GM21526 (cell line): ENCODE data around the gene OGDH.

ENCODE experiments used
- ATAC-seq: cut with Tn5 transposase; IDR thresholded peaks from one replicate; pipeline ENCODE4 v1.9.1; 2021; ENCODE audit warnings: moderate library complexity; ENCODE audit not compliant: unreplicated experiment, low FRiP score

The OGDH gene

GRCh38 chr7:44617225-44617890 lies 10.9 kb downstream of the OGDH start:
- ATAC-seq: no peak

DNA sequence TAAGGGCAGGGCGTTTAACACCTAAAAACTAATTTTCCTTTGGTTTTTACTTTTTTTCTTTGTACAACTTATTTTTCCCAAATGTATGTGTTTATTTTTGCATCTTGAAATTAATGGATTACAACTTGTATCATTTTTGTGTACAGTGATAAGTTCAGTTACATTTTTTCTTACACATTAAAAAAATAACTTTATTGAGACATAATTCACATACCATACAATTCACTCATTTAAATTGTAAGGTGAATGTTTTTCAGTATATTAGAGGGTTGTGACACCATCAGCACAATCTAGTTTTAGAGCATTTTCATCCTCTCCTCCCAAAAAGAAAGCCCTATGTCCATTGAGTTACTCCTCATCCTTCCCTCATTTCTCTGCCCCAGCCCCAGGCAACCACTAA lies 11.6 kb downstream of the OGDH start:
- ATAC-seq: no peak

DNA sequence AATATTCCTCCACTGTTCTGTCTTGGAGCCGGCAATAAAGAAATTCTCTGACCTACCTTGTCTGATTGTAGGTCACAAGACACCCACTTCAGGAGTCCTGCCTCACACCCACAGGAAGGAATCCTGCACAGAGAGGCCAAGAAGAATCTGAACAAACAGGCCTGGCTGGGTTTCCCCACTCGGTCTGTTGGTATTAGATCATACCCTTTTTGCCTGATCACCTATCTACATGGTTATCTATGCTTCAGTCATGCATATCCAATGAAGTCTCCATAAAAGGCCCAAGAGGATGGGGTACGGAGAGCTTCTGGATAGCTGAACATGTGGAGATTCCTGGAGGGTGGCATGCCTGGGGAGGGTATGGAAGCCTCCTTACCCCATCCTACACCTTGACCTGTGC lies 12.3 kb downstream of the OGDH start:
- ATAC-seq: no peak

GRCh38 chr7:44621034-44621749 lies 14.8 kb downstream of the OGDH start:
- no peak for ATAC-seq

DNA sequence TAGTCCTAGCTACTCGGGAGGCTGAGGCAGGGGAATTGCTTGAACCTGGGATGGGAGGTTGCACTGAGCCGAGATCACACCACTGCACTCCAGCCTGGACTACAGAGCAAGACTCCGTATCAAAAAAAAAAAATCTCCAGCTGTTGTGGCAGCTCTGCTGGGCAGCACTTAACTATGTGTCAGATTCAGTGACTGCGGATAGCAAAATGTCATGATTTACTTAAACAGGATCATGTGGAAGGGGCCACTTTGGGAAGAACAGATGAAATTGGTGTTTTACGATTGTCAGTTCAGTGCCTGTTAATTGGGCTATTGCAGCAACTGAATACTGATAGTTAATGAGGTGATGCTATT lies 15.3 kb downstream of the OGDH start:
- no peak for ATAC-seq

- ATAC-seq: peak; percentile 57
Measured at GRCh38 chr7:44622342-44623151, 16.1 kb downstream of the OGDH start.

DNA sequence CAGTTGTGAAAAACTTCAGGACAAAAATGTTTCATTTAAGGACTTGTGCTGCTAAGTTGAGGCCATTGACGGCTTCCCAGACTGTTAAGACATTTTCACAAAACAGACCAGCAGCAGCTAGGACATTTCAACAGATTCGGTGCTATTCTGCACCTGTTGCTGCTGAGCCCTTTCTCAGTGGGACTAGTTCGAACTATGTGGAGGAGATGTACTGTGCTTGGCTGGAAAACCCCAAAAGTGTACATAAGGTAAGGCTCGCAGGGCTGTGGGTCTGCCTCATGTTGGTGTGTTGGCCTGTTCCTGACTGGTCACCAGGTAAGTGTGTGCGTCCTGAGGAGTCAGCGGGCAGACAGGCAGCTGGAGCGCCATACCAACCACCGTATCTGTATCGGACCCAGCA lies 17.9 kb downstream of the OGDH start:
- no peak for ATAC-seq

- ATAC-seq: no peak
Measured at GRCh38 chr7:44625526-44626471, 19.4 kb downstream of the OGDH start.

DNA sequence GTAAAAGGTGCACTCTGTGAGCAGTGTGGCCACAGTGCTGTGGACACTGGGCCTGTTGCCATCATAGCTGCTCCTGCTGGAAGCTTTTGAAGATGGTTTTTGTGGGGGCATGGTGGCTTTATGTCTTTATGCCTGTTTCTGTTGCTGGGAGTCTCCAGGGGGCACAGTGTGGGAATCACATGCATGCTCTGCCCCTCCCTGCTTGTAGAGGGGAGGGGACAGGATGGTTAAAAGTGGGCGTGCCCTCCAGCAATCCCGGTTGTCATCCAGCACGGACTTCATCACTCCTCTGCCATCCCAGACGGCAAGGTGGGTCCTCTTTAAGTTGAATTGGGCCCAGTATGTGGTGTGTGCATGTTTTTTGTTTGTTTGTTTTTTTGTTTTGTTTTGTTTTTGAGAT lies 20.2 kb downstream of the OGDH start:
- no peak for ATAC-seq

GRCh38 chr7:44629829-44630522 lies 23.5 kb downstream of the OGDH start:
- peak; percentile 40 for ATAC-seq

GRCh38 chr7:44630792-44631457 lies 24.5 kb downstream of the OGDH start:
- no peak for ATAC-seq

- no peak for ATAC-seq
Measured at GRCh38 chr7:44631458-44632115, 25.2 kb downstream of the OGDH start.

- no peak for ATAC-seq
Measured at GRCh38 chr7:44632196-44632595, 25.8 kb downstream of the OGDH start.

DNA sequence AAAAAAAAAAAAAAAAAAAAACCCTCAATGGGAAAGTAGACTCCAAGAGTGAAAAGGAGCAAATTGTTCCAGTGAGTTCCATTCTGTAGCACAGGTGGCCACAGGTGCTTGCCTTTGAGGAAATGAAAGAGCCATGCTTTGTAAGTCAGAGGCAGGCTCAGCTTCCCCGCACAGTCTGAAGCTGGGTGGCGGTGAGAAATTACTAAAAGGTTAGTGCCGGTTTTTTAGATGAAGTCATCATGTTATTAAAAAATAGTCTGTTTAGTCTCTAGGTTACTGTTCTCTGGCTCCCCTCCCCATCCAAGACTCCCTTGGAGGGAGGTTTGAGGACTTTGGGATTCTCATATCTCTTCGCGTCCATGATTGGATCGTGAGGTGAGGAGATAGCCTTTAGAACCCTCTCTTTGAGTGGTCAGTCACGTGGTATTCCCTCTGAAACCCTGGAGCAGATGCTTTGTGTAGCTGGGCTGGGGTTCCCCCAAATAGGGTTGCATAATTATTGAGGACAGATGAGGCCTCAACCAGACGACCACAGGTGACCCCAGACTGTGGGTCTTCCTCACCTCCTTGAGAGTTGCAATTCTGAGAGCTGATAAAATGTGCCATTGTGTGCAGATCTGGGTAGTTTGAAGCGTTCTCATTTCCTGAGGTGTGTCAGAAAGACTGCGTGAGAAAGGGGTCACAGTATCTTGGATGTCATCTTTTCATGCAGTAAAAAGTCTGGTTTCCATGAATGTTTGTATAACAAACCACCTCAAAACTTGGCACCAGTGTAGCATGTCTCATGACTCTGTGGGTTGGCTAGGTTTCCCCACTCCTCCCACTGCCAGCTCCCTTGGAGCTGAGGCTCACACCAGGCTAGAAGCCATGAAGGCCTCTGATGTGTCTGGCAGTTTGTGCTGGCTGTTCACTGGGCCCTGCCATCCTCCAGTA lies 27.1 kb downstream of the OGDH start:
- peak; percentile 46 for ATAC-seq

- no peak for ATAC-seq
Measured at GRCh38 chr7:44634187-44634838, 27.9 kb downstream of the OGDH start.

- ATAC-seq: no peak
Measured at GRCh38 chr7:44634839-44635591, 28.6 kb downstream of the OGDH start.
